LNCAP (cell line): ENCODE data around the gene FARS2.

ENCODE experiments used
- TF ChIP-seq, protein P1 (sequence below): fragments of 450-650 bp; IDR thresholded peaks from 2 replicates; pipeline ENCODE4 v1.5.1; 2017; ENCODE audit warnings: mild to moderate bottlenecking

FARS2 gene

DNA sequence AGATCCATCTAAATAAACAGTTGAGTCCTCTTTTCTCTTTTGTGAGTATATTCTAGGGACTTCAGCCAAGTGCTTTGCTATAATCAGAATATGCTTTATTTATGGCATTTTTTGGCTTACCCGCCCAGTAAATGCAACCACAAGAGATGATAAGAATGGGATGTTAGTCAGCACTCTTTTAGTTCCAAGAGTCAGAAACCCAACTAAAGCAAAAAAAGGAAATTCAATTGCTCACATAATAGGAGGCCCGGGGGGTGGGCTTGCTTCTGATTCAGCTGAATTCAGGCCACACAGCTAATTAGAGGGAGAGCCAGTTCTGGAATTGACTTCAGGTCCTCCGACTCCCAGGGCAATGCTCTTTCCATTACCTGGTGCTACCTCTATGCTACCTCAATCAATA is 250.6 kb downstream of the FARS2 start:
- TF ChIP-seq, protein P1, sequence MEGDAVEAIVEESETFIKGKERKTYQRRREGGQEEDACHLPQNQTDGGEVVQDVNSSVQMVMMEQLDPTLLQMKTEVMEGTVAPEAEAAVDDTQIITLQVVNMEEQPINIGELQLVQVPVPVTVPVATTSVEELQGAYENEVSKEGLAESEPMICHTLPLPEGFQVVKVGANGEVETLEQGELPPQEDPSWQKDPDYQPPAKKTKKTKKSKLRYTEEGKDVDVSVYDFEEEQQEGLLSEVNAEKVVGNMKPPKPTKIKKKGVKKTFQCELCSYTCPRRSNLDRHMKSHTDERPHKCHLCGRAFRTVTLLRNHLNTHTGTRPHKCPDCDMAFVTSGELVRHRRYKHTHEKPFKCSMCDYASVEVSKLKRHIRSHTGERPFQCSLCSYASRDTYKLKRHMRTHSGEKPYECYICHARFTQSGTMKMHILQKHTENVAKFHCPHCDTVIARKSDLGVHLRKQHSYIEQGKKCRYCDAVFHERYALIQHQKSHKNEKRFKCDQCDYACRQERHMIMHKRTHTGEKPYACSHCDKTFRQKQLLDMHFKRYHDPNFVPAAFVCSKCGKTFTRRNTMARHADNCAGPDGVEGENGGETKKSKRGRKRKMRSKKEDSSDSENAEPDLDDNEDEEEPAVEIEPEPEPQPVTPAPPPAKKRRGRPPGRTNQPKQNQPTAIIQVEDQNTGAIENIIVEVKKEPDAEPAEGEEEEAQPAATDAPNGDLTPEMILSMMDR = no peak

DNA sequence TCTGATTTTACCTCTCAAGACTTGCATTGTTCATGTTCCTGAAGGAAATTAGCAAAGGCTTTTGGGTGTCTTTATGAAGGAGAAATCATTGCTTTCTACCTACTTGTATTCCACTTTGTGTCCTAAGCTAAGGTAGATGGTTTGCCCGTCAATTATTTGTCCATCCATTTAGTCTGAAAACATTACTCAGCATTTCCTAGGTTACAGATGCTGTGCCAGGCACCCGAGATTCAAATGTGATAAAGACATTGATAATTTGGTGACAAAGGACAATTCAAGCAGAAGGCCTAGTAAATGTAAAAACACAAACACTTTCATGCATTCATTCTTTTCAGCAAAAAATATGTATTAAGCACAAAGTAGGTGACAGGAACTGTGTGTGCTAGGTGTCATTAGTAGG is 251.1 kb downstream of the FARS2 start:
- TF ChIP-seq, protein P1 = no peak

DNA sequence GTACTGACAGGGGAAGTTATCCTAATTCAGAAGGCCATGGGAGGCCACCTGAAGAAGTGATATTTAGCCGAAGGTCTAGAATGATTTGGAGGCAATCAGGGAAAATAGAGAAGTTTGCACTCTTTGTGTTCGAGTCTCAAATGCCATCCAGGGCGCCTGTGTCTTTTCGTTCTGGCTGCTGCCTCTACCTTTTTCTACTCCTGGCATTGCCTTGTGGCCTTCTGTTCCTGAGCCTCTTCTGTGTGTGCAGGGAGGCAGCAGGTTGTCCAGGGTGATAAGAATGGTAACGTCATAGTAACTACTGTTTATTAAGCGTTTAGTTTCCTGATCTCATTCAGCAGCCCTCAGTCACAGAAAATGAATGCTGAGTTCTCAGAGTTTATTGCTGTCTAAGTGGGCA is 252.1 kb downstream of the FARS2 start:
- TF ChIP-seq, protein P1 = no peak

DNA sequence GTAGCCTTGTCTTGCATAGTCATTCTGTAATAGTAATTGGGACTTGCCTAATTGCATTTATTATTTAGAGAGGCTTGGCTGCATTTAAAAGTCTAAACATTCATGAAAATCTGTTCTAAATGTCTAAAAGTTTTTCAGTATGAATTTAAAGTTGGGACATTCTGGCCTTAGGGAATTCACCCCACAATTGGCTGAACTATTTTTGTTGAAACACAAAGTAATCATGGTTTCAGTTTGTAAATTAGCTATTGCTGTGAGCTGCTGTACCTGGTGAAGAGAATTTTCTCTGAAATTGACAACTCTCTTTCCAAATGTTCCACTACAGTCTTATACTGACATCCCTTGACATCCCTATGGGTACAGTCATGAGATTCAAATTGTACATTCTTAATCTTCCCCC is 253.0 kb downstream of the FARS2 start:
- TF ChIP-seq, protein P1 = no peak

DNA sequence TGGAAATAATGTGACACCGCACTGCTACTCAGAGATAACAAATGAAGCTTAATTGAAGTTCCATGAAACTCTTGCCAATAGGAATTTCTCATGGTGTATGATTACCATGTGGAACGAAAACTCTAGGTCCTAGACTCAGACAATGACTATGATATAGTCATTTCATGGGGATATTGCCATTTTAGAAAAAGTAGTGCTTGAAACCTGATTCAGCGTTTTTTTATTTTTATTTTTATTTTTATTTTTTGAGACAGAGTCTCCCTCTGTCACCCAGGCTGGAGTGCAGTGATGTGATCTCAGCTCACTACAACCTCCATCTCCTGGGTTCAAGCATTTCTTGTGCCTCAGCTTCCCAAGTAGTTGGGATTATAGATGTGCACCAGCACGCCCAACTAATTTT is 253.9 kb downstream of the FARS2 start:
- TF ChIP-seq, protein P1 = no peak

DNA sequence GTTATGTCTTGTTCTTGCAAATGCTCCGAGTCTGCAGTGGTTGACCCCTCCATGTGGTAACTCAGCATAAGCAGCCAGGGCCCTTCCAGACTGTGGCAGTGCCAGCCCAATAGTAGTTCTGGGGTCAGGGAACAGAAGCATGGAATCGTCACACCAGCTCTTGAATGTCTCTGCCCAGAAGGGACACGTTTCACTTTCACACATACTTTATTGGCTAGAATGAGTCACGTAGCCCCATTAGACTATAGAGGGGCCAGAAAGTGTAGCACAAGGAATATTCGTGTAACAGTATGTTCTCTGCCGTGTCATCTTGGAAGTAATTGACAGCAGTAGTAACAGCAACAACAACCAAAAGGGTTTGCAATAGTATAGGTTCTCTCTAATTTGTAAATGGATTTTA is 254.7 kb downstream of the FARS2 start:
- TF ChIP-seq, protein P1 = no peak

DNA sequence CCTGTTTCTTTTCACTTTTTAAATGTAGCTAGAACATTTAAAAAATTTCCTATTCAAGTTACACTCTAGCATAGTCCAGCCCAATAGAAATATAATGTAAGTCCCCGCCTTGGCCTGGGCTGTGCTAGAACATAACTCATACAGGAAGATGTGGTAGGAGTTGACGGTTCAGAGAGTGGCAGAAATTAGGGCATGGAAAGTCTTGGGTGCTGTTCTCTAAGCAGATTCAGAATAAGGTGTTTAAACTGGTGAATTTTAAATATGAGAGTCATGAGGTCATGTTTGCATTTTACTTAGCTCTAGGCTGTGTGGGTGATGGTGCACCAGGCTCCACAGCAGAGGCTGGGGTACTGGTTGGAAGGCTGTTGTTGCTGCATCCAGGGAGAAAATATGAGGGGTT is 256.5 kb downstream of the FARS2 start:
- TF ChIP-seq, protein P1 = no peak

DNA sequence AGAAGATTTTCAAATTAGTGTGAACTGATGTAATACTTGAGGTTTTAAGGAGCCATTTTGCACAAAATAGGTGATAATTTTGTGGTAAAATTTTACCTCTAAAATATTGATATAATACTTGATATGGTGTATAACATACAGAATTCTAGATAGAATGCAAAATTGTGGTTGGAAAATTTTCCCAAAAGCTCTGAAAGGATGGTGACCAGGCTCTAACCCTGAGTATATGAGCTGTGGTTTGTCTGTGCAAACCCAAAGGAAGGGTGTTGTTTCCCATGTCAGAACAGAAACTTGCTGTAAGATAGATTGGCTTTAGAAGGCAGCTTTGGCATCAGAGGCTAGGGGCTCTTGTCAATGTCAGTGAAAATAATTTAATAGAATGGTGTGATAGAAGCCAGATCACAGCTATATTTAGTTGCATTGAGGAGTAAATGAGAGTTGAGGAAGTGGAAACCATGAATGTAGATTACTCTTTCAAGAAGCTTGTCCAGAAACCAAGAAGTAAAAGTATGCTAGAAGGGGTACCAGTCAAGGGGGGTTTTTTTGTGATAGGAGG is 257.7 kb downstream of the FARS2 start:
- TF ChIP-seq, protein P1 = no peak
